DLD1 (cell line): ENCODE results near the gene SDK2.

Experiments
- in situ Hi-C: cut with HindIII; loops from 2 replicates; pipeline ENCODE4 v1.10.0; 2017; ENCODE audit warnings: low sequenced_read_pairs

Gene SDK2

DNA sequence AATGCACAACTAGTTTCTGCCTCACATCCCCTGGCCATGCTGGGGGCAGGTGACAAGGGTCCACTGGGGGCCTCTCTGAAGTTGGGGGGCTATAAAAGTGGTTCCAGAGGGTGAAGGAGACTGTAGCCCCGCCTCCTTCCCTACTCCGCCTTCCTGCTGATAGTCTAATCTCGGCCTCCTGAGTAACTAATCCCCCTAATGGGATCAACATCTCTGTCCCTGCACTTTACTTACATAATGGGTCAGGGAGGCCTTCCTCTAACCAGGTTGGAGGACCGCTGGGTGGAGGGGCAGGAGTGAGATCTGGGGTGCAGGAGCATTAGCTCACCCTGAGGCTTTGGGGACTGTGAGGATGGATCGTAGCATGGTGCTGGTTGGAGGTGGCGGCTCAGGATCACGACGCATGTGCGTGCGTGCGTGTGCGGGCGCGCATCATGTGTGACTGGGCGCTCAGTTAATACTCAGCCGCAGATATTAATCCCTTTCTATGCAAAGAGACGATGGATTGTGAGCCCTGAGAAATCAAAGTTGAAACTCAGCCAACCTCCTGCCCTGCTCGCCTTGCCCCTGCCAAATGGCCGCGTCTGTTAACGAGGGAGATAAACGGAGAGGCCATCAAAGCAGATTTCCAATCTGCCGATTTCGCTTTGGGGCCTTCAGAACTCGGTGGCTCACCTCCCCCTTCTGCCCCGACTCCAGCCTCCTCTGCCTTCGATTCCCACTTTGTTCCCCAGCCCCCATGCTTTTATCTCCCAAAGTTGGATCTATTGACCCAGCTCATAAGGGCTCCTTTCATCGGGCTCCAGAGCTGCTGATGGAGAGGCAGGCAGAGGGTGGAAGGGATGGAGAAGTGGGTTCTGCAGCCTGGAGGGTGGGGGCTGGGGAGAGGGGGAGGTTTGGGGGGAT is 107.3 kb downstream of the SDK2 start:
- in situ Hi-C loops, result no loop called here

DNA sequence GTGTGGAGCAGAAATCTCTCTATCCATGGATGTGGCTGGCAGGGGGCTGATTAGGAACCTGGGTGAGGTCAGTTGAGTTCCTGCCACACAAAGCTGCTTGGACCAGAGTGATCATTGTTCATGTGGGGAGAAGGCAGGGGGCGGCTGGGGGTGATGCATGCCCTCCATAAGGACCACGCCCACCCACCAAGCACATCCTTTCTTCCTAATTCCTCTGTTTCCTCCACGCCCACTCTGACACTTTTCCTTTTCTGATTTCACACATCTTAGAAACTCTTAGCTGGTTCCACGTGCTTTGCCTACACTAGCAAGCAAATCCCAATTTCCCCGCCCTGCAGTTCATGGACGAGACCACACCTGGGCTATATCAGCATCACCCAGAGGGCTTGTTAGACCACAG is 108.5 kb downstream of the SDK2 start:
- in situ Hi-C loops, result no loop called here

DNA sequence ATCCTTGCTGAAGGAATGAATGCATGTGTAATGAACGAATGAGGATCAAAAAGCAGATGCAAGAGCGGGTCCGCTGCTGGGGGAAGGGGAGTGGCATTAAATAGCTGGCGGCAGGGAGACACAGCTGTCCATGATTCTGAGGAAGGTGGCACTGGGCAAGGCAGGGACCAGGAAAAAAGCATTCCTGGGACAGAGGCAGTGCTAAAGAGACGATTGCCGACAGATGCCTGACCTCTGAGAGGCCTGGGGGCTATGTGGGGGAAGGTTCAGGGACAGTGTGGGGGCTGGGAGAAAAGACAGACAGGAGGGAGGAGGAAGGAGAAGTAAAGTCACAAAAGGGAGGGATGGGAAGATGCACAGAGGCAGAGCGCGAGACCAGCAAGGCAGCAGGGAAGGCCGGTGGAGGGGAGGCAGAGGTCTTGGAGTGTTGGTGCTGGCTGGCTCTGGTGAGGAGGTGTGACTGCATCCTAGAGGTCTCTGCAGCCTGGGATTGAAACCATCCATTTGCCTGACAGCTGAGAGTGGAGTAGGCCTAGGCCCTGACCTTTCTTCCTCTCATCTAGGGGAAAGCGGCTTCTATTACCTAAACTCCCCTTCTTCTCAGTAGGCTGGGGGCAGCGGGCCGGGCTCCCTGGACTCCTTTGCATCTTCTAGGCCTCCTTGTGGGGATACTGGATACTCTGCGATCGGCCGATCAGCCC is 109.9 kb downstream of the SDK2 start:
- in situ Hi-C loops, result no loop called here

- in situ Hi-C loops, result no loop called here
Measured at GRCh38 chr17:73533781-73534180, 110.5 kb downstream of the SDK2 start.

- in situ Hi-C loops, result no loop called here
Measured at GRCh38 chr17:73533127-73533526, 111.1 kb downstream of the SDK2 start.

DNA sequence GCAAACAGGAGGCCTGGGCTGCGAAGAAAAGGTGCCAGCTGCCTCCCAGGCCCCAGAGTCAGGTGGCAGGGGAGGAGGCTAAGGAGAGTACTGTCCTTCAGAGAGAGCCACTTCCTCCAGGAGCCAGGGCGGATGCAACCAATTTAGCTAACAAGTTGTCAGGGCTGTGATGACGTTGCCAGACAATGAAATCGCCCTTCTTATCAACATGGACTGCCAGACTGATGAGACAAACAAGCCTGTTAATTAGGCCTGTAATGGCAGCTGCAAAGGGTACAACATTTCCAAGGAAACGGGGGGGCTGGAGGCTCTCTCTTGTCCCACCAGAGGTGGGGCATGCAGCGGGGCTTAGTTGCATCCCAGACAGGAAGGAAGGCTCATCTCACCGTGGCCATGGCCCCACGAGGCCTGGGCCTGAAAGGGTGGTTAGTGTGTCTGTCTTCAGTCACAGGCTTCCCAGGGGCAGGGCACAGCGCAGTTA is 111.8 kb downstream of the SDK2 start:
- in situ Hi-C loops, result no loop called here

- in situ Hi-C loops, result no loop called here
Measured at GRCh38 chr17:73531158-73531557, 113.1 kb downstream of the SDK2 start.

DNA sequence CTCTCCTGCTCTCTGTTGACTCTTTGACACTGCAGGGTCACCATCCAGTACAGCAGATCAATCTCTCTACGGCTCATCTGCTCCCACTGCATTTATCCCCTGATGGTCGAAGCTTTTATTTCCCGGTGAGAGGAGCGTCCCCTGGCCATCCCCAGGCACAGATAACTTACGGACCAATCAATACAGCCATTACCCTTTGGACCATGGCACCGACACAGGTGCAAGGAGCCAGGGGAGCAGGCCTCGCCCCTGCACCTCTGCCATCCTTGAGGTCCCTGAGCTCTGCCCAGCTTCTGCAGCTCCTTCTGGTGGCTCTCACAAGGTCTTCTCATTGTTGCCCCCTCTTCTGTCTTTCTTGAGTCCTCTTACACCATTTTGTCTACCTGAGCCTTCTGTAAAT is 115.6 kb downstream of the SDK2 start:
- in situ Hi-C loops, result loop anchor here (10.0 kb wide), 1 partner anchor 74 kb away; no protein-coding TSS in a partner anchor

GRCh38 chr17:73526952-73527351 is 117.3 kb downstream of the SDK2 start:
- in situ Hi-C loops, result loop anchor here (10.0 kb wide), 1 partner anchor 72 kb away; no protein-coding TSS in a partner anchor

- in situ Hi-C loops, result loop anchor here (10.0 kb wide), 1 partner anchor 70 kb away; no protein-coding TSS in a partner anchor
Measured at GRCh38 chr17:73524941-73525679, 119.1 kb downstream of the SDK2 start.

DNA sequence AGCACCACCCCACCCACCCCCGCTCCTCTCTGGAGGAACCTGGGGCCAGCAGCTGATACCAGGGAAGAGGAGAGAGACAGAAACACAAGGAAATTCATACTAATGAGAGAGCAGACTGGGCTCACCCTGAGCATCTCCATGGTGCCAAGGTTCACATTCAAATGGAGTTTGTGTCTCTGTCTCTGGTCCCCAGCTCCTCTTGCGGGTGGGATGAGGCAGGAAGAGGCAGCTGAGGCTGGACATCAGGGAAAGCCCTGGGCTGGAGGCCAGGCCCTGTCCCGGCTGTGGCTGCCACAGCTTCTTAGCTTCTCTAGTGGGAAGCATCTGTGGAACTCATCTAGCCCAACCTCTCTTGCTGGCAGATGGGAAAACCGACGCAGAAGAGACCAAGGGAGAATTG is 121.5 kb downstream of the SDK2 start:
- in situ Hi-C loops, result loop anchor here (10.0 kb wide), 1 partner anchor 68 kb away; no protein-coding TSS in a partner anchor

DNA sequence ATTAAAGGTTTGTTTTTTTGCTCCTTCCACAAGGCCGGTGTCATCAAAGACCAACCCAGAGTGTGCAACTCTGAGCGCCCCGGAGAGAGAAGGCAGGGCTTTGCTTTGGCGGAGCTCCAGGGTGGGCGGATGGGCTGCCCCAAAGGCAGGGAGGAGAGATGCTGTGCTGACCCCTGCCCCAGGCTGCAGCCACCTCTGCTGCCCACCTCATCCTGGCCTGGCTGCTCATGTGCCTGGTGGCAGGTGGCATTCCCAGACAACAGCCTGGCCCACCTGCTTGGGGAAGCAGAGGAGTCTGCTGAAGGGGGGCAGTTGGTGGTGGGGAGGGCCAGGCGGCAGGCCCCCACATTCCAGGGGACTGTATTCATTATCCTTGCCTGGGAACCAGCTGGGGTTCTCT is 122.1 kb downstream of the SDK2 start:
- in situ Hi-C loops, result loop anchor here (10.0 kb wide), 1 partner anchor 67 kb away; no protein-coding TSS in a partner anchor

GRCh38 chr17:73521376-73521775 is 122.9 kb downstream of the SDK2 start:
- in situ Hi-C loops, result loop anchor here (10.0 kb wide), 1 partner anchor 67 kb away; no protein-coding TSS in a partner anchor

GRCh38 chr17:73520369-73520761 is 123.9 kb downstream of the SDK2 start:
- in situ Hi-C loops, result loop anchor here (10.0 kb wide), 1 partner anchor 66 kb away; no protein-coding TSS in a partner anchor

DNA sequence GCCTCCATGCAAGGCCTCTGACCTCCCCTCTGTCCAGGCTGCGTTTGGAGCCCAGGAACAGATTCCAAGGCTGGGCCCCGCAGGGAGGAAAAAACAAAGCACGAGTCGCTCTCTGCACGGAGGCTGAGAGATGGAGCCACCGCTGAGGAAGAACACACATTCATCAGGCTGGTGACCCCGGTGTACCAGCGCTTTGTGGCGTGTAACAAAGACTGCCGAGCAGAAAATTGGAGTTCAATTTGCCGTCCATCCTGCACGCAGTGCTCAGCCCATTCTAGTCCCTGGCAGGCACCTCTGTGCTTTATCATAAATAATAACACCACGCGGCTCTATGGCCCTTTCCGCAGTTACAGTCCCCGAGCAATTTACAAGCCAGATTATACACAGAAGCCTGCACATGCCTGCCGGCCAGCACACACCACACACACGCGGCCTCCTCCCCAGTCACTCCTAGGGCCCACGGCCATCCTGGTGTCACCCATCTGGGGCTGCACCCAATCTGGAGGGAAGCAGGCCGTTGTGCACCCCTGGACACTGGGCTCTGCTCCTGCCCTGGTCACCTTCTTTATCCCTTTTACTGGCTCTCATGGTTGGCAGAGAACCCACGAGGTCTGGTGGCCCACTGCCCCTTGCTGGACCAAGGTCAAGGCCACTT is 124.4 kb downstream of the SDK2 start:
- in situ Hi-C loops, result loop anchor here (10.0 kb wide), 1 partner anchor 65 kb away; no protein-coding TSS in a partner anchor

DNA sequence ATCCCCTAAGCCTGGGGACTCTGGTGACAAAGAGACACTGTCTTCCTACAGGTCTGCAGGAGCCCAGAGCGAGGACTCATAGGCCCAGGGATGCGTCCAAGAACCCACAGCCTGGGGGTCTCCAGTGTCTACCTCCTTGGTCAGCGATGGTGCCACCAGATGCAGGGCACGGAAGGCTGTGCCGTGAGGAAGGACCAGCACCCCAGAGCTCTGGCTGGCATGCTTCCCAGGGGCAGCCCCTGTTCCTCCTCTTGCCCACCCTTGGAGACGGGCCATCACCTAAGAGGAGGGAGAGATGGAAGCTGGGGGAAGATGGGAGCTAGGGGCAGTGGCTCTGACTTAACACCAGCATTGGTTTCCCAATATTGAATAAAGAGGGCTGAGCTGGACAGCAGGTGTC is 125.2 kb downstream of the SDK2 start:
- in situ Hi-C loops, result no loop called here

GRCh38 chr17:73516431-73516830 is 127.8 kb downstream of the SDK2 start:
- in situ Hi-C loops, result no loop called here

- in situ Hi-C loops, result no loop called here
Measured at GRCh38 chr17:73514146-73514863, 129.9 kb downstream of the SDK2 start.

DNA sequence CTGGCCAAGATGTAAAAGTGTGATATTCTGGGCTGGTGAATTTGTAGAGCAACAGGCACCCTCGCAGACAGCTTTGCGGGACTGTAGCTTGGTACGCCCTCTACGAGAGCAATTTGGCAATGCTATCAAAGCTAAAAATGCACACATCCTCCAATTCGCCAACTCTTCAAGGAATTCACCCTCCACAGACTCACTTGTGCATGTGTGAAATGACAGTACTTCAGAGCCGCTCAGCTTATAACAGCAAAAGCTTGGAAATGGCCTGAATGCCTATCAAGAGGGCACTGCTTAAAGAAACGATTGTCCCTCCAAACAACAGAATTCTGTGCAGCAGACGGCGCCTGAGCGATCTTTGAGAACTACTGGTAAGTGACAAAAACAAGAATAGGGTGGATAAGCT is 130.8 kb downstream of the SDK2 start:
- in situ Hi-C loops, result no loop called here

GRCh38 chr17:73511719-73512115 is 132.5 kb downstream of the SDK2 start:
- in situ Hi-C loops, result no loop called here
